Esophagus (tissue), 2 donors: Measurements from ENCODE around the gene UST. TPM values are rescaled to one million over a fixed set of nuclear protein-coding genes. Genes with fewer than 3 reads are reported as not detected.
"Not testable (repeated sequence)": the region's sequence is repeated elsewhere in the genome, so short reads cannot be mapped to it uniquely, and the experiment has no call there.

Source experiments
- H3K27ac ChIP-seq, 2 donors: one replicate each; pipeline ENCODE4 v1.5.1; 2013; ENCODE audit warnings: low read depth in 2 of 2, mild to moderate bottlenecking in 2 of 2, inconsistent platforms in 1 of 2, low read length in 1 of 2, moderate library complexity in 1 of 2
- H3K27me3 ChIP-seq, 2 donors: one replicate each; pipeline ENCODE4 v1.6.1; 2013; ENCODE audit warnings: low read length in 2 of 2, control low read depth in 1 of 2, mild to moderate bottlenecking in 1 of 2; ENCODE audit not compliant: insufficient read depth in 2 of 2, control insufficient read depth in 1 of 2
- H3K36me3 ChIP-seq, 2 donors: one replicate each; pipeline ENCODE4 v1.6.1; 2013; ENCODE audit warnings: low read length in 1 of 2; ENCODE audit not compliant: control insufficient read depth in 2 of 2, insufficient read depth in 2 of 2
- H3K4me1 ChIP-seq, 2 donors: one replicate each; pipeline ENCODE4 v1.6.1; 2013; ENCODE audit warnings: low read length in 1 of 2; ENCODE audit not compliant: control insufficient read depth in 2 of 2, insufficient read depth in 2 of 2
- H3K4me3 ChIP-seq, 2 donors: one replicate each; pipeline ENCODE4 v1.5.1; 2013; ENCODE audit warnings: low read length in 2 of 2, mild to moderate bottlenecking in 2 of 2, low read depth in 1 of 2, moderate library complexity in 1 of 2
- H3K9me3 ChIP-seq, 2 donors: one replicate each; pipeline ENCODE4 v1.6.1; 2013; ENCODE audit warnings: mild to moderate bottlenecking in 2 of 2, low read depth in 1 of 2, low read length in 1 of 2, moderate library complexity in 1 of 2; ENCODE audit not compliant: control insufficient read depth in 2 of 2, insufficient read depth in 1 of 2
- WGBS, 2 donors: extraction: QIAGEN DNeasy Blood & Tissue Kit; methylation state at CpG; one replicate each; pipeline ENCODE4 v1.1.7; 2013; 5-methylcytosine and 5-hydroxymethylcytosine counted together
- polyA plus RNA-seq, 2 donors: library from polyadenylated mRNA; stranded (reverse); fragments of 200-250 nt; gene quantifications; one replicate each; pipeline ENCODE4 v1.2.3, GENCODE V29; 2013
- donor health status: healthy with polysubstance abuse.
- donor health status: Bipolar disorder and iron deficiency.

The UST gene
- polyA plus RNA-seq, 2 donors, result 1.7 to 2.4 TPM

DNA sequence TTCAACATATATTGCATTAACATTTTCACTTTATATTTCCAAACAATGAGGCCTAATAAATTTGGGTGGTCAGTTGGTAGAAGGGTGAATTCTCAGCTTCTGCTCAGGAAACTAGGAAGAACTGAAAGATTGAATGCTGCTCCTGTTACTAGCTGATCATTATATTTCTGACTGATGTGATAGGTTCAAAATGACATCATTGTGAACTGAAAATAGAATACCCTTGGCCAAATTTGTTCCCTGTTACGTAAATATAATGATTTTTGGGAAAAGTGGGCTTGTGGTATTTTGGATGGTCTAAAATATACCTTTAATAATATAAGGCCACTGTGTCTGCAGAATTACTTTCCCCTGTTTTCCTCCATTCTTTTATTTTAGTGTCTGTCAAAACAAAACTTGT, 2.8 kb downstream of the UST start:
- Histone ChIP-seq H3K9me3 (no peaks in the 10 kb centered on the region), H3K4me1 (peaks cover 4 to 6% of the 10 kb centered on the region in 2 donors), H3K36me3 (no peaks in the 10 kb centered on the region), H3K27me3 (no peaks in the 10 kb centered on the region), H3K4me3 (no peak overlapping the region), H3K27ac (no peak overlapping the region)
- WGBS, 2 donors, result 79 to 87% methylated on average over 1 of the region's 1 CpG

DNA sequence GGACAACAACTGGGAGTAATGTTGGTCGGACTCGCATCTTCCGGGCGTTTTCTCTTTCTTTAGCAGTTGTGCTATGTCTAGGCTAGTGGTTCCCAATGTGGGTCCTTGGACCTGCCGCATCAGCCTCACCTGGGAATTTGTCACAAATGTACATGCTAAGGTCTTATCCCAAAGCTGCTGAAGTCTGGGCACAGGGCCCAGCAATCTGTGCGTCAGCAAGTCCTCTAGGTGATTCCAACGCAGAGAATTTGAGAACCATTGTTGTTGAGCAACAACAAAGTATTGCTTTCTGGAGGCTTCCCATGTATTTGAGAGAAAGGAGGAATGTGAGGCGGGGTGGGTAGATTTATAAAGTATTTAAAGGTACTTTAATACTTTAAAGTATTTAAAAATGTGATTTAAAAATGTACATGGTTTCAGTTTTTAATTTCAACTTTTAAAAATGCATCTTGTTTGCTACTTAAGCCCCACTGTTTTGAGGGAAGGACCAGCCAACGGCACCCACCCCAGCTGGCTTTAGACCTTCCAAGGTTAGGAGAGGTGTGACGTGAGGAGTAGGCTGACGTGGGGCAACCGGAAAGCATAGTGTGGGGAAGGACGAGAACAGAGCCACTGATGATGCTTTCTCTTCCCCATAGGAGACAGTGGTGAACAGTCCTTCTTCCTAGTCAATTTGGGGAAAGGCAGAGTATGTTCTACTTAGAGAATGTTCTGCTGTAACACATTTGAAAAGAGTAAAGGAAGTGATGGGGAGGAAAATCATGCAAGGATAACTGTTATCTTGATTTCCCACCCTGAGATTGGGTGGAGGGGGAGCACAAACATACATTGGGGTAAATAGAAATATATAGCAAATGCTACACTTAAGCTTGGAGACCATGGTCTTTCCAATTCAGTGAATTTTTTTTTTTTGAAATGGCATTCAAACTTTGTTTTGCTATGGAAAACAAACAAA, 4.3 kb downstream of the UST start:
- Histone ChIP-seq H3K27ac (no peak overlapping the region), H3K27me3 (no peaks in the 10 kb centered on the region), H3K4me1 (peaks cover 2 to 6% of the 10 kb centered on the region in 2 donors), H3K9me3 (no peaks in the 10 kb centered on the region), H3K4me3 (no peak overlapping the region), H3K36me3 (no peaks in the 10 kb centered on the region)
- 80 to 84% methylated on average over 13 of the region's 13 CpGs for WGBS, 2 donors

GRCh38 chr6:148751793-148752170, 5.0 kb downstream of the UST start:
- 77% methylated on average over 2 of the region's 2 CpGs for WGBS, 2 donors
- Histone ChIP-seq H3K27ac (no peak overlapping the region), H3K4me1 (peaks cover 0 to 6% of the 10 kb centered on the region in 2 donors), H3K27me3 (no peaks in the 10 kb centered on the region), H3K9me3 (no peaks in the 10 kb centered on the region), H3K36me3 (no peaks in the 10 kb centered on the region), H3K4me3 (no peak overlapping the region)

DNA sequence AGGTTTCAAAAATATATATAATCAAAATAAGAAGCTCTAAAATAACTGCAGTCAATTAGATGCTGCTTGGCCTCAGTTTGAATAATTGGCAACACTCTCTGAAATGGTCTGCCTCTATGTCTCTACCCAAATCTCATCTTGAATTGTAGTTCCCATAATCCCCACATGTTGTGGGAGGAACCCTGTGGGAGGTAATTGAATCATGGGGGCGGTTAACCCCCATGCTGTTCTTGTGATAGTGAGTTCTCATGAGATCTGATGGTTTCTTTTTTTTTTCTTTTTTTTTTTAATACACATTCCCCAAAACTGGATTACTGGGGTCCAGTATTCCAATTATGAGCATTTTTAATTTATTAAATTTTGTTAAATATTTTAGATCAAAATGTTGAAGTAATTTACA, 8.5 kb downstream of the UST start:
- H3K36me3 ChIP-seq, H3K27me3 ChIP-seq, H3K27ac ChIP-seq, H3K9me3 ChIP-seq, H3K4me3 ChIP-seq, H3K4me1 ChIP-seq: not testable (repeated sequence)
- 0 to 39% methylated on average over 1 of the region's 1 CpG for WGBS, 2 donors

DNA sequence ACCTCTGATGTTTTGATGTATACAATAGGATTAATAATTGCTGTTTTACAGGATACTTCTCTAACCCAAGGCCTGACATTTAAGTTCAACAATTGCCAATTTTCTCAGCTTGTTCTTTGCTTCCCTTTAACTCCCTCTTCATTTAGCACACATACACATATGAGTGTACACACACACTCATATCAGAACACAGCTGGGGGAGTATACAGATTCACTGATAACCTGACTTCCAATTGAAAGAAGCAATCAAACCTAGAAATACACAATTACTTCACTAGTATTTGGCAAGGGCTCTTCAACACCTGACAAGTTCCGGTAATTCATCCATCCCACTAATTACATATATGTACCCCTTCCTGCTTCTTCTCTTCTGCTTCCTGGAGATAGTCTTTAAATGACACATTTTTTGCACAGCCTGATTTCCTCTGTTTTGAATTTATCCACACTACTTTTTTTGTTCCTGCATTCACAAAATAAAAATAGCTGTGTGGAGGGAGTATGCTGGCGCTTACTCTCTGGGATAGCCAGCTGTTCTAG, 11.2 kb downstream of the UST start:
- 43 to 67% methylated on average over 2 of the region's 2 CpGs for WGBS, 2 donors
- Histone ChIP-seq H3K36me3 (no peaks in the 10 kb centered on the region), H3K4me1 (peaks cover 0 to 7% of the 10 kb centered on the region in 2 donors), H3K27me3 (no peaks in the 10 kb centered on the region), H3K27ac (no peak overlapping the region), H3K9me3 (no peaks in the 10 kb centered on the region), H3K4me3 (no peak overlapping the region)

DNA sequence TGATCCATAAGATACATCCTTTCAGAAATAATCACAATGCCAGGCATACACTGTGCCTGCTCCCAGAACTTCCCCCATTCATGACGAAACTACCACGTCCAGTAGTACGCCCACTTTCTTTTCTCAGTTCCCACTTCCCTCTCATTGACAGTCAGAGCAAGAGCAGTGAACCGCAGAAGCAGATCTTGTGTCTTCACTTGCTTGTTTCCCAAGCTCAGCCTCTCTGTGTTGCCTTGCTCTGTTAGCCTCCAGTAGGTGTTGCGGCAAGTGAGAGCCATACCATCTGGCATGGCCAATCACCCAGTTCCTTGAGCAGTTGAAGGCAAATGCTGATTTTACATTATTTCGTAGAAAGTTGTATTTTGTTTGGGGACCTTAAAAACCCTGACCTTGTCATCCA, 11.7 kb downstream of the UST start:
- H3K27ac ChIP-seq, result no peak overlapping the region
- no peaks in the 10 kb centered on the region for H3K9me3 ChIP-seq
- no peaks in the 10 kb centered on the region for H3K36me3 ChIP-seq
- H3K4me3 ChIP-seq, result no peak overlapping the region
- H3K27me3 ChIP-seq, result no peaks in the 10 kb centered on the region
- peaks cover 0 to 7% of the 10 kb centered on the region in 2 donors for H3K4me1 ChIP-seq
- 69 to 74% methylated on average over 6 of the region's 6 CpGs for WGBS, 2 donors

DNA sequence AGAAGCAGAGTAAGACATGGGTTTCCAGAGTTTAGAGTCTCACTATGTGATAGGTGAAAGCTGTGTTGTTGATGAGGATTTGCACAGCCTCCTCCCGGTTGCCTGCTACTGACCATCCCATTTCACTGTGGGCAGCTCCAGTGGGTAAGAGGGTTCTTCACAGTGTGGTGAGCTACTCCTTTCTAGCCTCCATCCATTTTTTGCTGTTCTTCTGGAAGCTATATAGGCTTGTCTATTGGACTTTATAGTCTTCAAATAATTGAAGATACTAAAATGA, 13.4 kb downstream of the UST start:
- Histone ChIP-seq H3K36me3 (no peaks in the 10 kb centered on the region), H3K4me1 (peaks cover 0 to 7% of the 10 kb centered on the region in 2 donors), H3K27me3 (no peaks in the 10 kb centered on the region), H3K27ac (no peak overlapping the region), H3K9me3 (no peaks in the 10 kb centered on the region), H3K4me3 (no peak overlapping the region)
- WGBS, 2 donors, result 82 to 83% methylated on average over 1 of the region's 1 CpG

GRCh38 chr6:148760568-148761526, 14.0 kb downstream of the UST start:
- 9 to 20% methylated on average over 14 of the region's 14 CpGs for WGBS, 2 donors
- Histone ChIP-seq H3K4me3 (peak overlapping the region; percentile 39 to 42), H3K9me3 (no peaks in the 10 kb centered on the region), H3K27ac (peak overlapping the region; percentile 87 to 88), H3K4me1 (peaks cover 0 to 7% of the 10 kb centered on the region in 2 donors), H3K36me3 (no peaks in the 10 kb centered on the region), H3K27me3 (no peaks in the 10 kb centered on the region)

- H3K27me3 ChIP-seq, result no peaks in the 10 kb centered on the region
- H3K36me3 ChIP-seq, result no peaks in the 10 kb centered on the region
- 26 to 28% methylated on average over 8 of the region's 8 CpGs for WGBS, 2 donors
- peak overlapping the region; percentile 78 to 87 for H3K27ac ChIP-seq
- no peaks in the 10 kb centered on the region for H3K9me3 ChIP-seq
- H3K4me1 ChIP-seq, result peaks cover 0 to 7% of the 10 kb centered on the region in 2 donors
- H3K4me3 ChIP-seq, result no peak overlapping the region
Observed at GRCh38 chr6:148761527-148762011, 14.7 kb downstream of the UST start.
